ENCODE results near the gene RNF208. TPM values are rescaled to one million over a fixed set of nuclear protein-coding genes. Genes with fewer than 3 reads are reported as not detected.

Gene RNF208
- total and polyA plus RNA-seq, 9 of the 15 experiments (the other 6 are each of a cell fraction or from before 2014, with no cell fraction given): 0.15 to 6.9 (median 0.50) TPM; not detected in 2

- TF ChIP-seq ZBTB26 (CRISPR knock-in tag; IDR thresholded peaks at IDR 0.05): no peak
- TF ChIP-seq REST (IDR thresholded peaks at IDR 0.05; ENCODE audit: borderline replicate concordance): no peak
- no peak for TF ChIP-seq REST (CRISPR knock-in tag; IDR thresholded peaks at IDR 0.05; ENCODE audit: low read depth)
- TF ChIP-seq ELK1 (CRISPR knock-in tag; IDR thresholded peaks at IDR 0.05): no peak
- peak; percentile 35; the same call in 1 of the 2 replicates for TF ChIP-seq POLR2G (IDR thresholded peaks at IDR 0.05; ENCODE audit: low read depth, low read length)
- 0 out of 6 replicates have a peak, but pooled peaks of 1 of the 3 experiments have one; percentile 5 for TF ChIP-seq ZBTB11 (CRISPR knock-in tag; IDR thresholded peaks at IDR 0.05)
- TF ChIP-seq FOXM1 (IDR thresholded peaks at IDR 0.05; ENCODE audit: low read depth): no peak
- TF ChIP-seq FOXM1 (CRISPR knock-in tag; IDR thresholded peaks at IDR 0.05; ENCODE audit: low read depth): no peak; the same call in 1 of the 2 replicates
- TF ChIP-seq FOXK1 (CRISPR knock-in tag; IDR thresholded peaks at IDR 0.05; ENCODE audit: borderline replicate concordance): no peak
- TF ChIP-seq ELF4 (CRISPR knock-in tag; IDR thresholded peaks at IDR 0.05): no peak
- TF ChIP-seq ZNF140 (CRISPR knock-in tag; IDR thresholded peaks at IDR 0.05): no peak
Measured at GRCh38 chr9:137189297-137190295, 32.4 kb downstream of the RNF208 start (continued).

Data from K562 (cell line).